ENCODE measurements around the gene FSCN2.

The FSCN2 gene

GRCh38 chr17:81532490-81533287 is 4.5 kb downstream of the FSCN2 start:
- TF ChIP-seq CTCF (conservative IDR thresholded peaks at IDR 0.05; ENCODE audit: low read depth, low read length), result no peak
- H3K4me3 ChIP-seq (IDR thresholded peaks at IDR 0.05; ENCODE audit: insufficient read depth, low read depth, low read length), result no peak overlapping the region
- peaks cover 23% of the 10 kb centered on the region; the same call in 1 of the 2 replicates for H3K27me3 ChIP-seq (ENCODE audit: insufficient read depth, low read depth)
- H3K9ac ChIP-seq, result no peak overlapping the region
- H3K27ac ChIP-seq, result no peak overlapping the region
- no peaks in the 10 kb centered on the region for H3K36me3 ChIP-seq (ENCODE audit: insufficient read depth)
- no peak overlapping the region for H2AFZ ChIP-seq (ENCODE audit: low read depth)
- no peak overlapping the region for H3K4me2 ChIP-seq
- H3K79me2 ChIP-seq (ENCODE audit: insufficient read depth, low read depth), result no peaks in the 10 kb centered on the region
- no peaks in the 10 kb centered on the region for H3K4me1 ChIP-seq (ENCODE audit: low read depth, poor library complexity, severe bottlenecking)
- no peaks in the 10 kb centered on the region for H4K20me1 ChIP-seq (ENCODE audit: insufficient read depth)

- H3K4me3 ChIP-seq (IDR thresholded peaks at IDR 0.05; ENCODE audit: insufficient read depth, low read depth, low read length), result no peak overlapping the region
- no peaks in the 10 kb centered on the region for H3K4me1 ChIP-seq (ENCODE audit: low read depth, poor library complexity, severe bottlenecking)
Observed at GRCh38 chr17:81533339-81534141, 5.4 kb downstream of the FSCN2 start.

GRCh38 chr17:81534157-81535006 is 6.2 kb downstream of the FSCN2 start:
- H3K4me2 ChIP-seq, result no peak overlapping the region
- H3K4me3 ChIP-seq (IDR thresholded peaks at IDR 0.05; ENCODE audit: insufficient read depth, low read depth, low read length), result no peak overlapping the region
- no peaks in the 10 kb centered on the region for H4K20me1 ChIP-seq (ENCODE audit: insufficient read depth)

More at GRCh38 chr17:81533339-81534141, 5.4 kb downstream of the FSCN2 start:
- Histone ChIP-seq H3K27me3 (ENCODE audit: insufficient read depth, low read depth) (peaks cover 15% of the 10 kb centered on the region; the same call in 1 of the 2 replicates), H4K20me1 (ENCODE audit: insufficient read depth) (no peaks in the 10 kb centered on the region), H2AFZ (ENCODE audit: low read depth) (no peak overlapping the region), H3K9ac (no peak overlapping the region), H3K4me2 (no peak overlapping the region), H3K79me2 (ENCODE audit: insufficient read depth, low read depth) (no peaks in the 10 kb centered on the region), H3K27ac (no peak overlapping the region), H3K36me3 (ENCODE audit: insufficient read depth) (no peaks in the 10 kb centered on the region)
- TF ChIP-seq CTCF (conservative IDR thresholded peaks at IDR 0.05; ENCODE audit: low read depth, low read length), result no peak

More at GRCh38 chr17:81534157-81535006, 6.2 kb downstream of the FSCN2 start:
- H3K36me3 ChIP-seq (ENCODE audit: insufficient read depth), result no peaks in the 10 kb centered on the region
- H3K9ac ChIP-seq, result no peak overlapping the region
- no peak for TF ChIP-seq CTCF (conservative IDR thresholded peaks at IDR 0.05; ENCODE audit: low read depth, low read length)
- H3K4me1 ChIP-seq (ENCODE audit: low read depth, poor library complexity, severe bottlenecking), result no peaks in the 10 kb centered on the region
- peaks cover 6% of the 10 kb centered on the region; the same call in 1 of the 2 replicates for H3K27me3 ChIP-seq (ENCODE audit: insufficient read depth, low read depth)
- H2AFZ ChIP-seq (ENCODE audit: low read depth), result no peak overlapping the region
- H3K79me2 ChIP-seq (ENCODE audit: insufficient read depth, low read depth), result no peaks in the 10 kb centered on the region
- no peak overlapping the region for H3K27ac ChIP-seq
